ENCODE data around the gene SHMT2. TPM values are rescaled to one million over a fixed set of nuclear protein-coding genes. Genes with fewer than 3 reads are reported as not detected.

SHMT2 gene
- total RNA-seq, 4 donors from 2014 or later = 45.2 to 66.4 (median 55.0) TPM

DNA sequence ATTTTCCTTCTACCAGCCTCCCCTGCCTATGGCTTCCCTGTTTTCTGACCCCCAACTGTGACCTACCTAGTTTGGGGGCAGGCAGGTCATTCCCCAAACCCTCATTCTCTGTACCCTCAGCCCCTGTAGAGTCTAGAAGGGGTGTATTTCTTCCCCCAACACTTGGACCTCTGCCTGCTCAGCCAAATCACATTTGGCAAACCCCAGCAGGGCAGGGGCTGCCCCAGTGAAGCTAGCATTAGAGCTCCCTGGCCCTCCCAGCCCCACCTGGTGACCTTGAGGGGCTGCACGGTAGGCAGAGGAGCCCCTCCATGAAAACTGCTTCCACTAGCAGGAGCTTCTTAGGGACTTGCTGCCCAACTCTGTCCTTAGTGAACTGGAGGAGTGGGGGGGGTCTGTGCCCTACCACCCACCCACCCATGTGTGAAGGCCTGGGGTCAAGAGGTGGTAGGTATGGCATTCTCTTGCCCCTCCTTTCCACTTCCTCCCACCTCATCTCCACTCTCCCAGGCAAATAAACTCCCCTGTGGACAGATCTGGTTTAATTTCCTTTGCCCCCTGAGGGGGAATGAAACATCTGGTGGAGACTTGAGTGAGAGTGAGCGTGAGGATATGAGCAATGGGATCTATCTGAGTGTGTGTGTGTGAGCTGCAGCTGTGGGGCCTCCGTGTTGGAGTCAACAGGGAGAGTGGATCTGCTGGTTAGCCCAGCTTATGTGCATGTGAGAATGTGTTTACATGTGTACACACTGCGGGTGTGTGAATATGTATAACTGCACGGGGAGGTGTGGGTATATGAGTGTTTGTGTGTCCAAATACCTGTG, 11.3 kb upstream of the SHMT2 start:
- ATAC-seq (ENCODE audit: low FRiP score) = no peak
- no peak for DNase-seq (ENCODE audit: low spot score)
- TF ChIP-seq, protein P1, sequence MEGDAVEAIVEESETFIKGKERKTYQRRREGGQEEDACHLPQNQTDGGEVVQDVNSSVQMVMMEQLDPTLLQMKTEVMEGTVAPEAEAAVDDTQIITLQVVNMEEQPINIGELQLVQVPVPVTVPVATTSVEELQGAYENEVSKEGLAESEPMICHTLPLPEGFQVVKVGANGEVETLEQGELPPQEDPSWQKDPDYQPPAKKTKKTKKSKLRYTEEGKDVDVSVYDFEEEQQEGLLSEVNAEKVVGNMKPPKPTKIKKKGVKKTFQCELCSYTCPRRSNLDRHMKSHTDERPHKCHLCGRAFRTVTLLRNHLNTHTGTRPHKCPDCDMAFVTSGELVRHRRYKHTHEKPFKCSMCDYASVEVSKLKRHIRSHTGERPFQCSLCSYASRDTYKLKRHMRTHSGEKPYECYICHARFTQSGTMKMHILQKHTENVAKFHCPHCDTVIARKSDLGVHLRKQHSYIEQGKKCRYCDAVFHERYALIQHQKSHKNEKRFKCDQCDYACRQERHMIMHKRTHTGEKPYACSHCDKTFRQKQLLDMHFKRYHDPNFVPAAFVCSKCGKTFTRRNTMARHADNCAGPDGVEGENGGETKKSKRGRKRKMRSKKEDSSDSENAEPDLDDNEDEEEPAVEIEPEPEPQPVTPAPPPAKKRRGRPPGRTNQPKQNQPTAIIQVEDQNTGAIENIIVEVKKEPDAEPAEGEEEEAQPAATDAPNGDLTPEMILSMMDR (IDR thresholded peaks at IDR 0.05) = no peak

DNA sequence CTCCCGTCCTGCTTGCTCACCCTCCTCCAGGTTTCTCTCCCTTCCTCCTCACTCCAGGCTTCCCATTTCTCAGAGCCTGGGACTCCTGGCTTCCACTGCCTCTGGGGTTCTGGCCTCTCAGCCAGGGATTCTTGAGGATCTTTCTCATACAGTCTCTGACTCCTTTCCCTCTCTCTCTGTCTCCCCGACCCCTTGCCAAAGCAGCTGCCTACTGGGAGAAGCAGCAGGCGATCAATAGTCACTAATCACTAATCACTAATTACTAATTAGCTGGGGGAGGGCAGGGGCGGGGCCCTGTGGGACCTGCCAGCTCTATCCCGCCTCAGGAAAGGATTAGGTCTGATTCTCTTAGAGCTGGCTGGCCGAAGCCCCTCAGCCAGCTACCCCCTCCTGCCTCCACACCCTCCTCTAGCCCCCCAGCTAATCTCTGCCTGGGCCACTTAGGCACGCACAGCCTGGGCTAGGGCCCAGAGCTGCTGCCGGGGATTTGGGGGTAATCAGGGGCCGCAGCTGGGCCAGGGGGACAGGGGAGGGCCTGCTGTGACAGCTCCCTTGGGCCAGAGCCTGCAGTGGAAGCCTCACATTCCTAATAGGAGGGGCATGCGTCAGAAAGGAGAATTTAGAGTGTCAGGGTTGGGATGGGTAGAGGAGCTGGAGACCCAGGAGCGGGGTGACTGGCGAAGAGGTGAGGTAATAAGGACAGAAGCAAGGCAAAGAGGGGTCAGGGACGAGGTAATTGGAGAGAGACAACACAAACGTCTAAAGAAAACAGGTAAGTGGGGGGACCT, 10.1 kb upstream of the SHMT2 start:
- DNase-seq (ENCODE audit: low spot score) (no peak), ATAC-seq (ENCODE audit: low FRiP score) (no peak)
- TF ChIP-seq, protein P1 (IDR thresholded peaks at IDR 0.05) = no peak

DNA sequence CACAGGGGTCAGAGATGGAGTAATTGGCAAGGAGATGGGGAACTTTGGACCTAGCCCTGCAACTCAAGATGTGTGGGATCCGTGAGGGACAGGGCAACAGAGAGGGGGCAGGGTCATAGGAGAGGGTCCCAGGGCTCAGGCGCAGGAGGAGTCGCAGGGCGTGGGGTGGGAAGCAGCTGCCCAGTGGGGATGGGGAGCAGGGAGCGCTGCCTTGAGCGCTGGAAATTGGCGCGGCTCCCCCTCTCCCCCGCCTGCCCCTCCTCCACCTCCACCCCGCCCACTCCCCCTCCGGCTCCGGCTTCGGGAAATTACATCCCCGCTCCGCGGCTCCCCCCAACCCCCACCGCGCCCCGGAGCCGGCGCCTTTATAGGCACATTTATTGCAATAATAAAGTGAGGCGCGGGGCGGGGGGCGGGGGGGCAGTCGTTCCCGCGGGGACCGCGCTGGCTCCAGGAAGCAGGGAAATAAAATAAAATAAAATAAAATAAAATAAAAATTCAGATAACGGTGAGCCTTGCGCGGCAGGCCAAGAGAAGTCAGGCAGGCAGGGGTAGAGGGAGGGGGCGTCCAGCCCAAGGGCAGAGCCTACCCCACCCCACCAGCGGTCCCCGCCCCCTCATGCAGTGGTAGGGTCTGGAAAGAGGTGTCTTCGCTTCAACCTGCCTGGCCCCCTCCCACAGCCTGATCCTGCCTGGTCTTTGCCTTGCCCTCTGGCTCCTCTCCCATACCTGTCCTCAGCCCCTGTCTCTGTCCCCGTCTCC, 9.3 kb upstream of the SHMT2 start:
- DNase-seq (ENCODE audit: low spot score) = no peak
- TF ChIP-seq, protein P1 (IDR thresholded peaks at IDR 0.05) = no peak
- no peak for ATAC-seq (ENCODE audit: low FRiP score)

DNA sequence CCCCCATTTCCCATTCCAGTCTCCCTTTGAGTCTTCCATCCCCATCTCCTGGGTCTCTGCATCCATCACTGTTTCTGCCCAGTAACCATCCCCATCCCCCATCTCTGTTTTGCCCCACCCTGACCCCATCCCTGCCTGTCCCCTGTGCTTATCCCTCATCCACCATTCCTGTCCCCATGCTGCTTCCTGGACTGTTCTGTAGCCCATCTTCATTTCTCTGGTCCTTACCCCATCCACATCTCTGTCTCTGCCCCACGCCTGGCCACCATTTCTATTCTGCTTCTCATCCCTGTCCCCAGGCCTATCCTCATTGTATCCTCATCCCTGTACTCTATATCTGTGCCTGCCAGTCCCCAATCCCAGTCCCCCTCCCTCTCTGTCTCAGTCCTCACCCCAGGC, 8.7 kb upstream of the SHMT2 start:
- TF ChIP-seq, protein P1 (IDR thresholded peaks at IDR 0.05) = no peak
- no peak for DNase-seq (ENCODE audit: low spot score)
- ATAC-seq (ENCODE audit: low FRiP score) = no peak

DNA sequence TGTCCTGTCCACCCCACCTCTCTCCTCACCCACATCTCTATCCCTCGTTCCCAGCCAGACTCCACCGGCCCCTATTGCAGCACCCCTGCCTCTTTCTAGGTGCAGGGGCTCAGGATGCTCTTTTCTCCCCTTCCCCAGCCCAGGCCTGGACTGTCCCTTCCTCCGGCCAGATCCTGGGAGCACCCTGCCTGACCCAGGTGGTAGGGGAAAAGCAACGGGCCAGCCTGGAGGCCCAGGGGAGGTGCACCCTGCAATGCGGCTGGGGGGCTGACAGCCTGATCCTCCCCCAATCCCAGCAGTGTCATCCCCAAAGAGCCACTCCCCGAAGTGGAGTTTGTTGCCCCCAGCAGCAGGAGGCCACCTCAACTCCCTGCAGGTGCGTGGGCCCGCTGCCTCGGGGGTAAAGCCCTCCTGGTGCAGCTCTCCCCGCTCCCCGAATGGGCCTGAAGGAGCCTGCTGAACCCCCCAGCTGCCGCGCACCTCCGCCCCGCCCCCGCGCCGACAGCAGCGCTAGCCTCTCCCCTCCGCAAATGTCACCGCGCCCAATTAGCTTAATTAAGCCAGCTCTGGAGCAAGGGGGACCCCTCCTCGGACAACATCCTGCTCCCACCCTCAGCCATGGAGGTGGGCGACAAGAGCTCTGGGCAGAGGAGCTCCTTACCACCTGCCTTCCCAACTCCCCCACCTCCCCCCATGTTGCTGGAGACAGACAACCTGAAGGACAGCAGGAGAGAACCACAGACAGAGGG, 8.2 kb upstream of the SHMT2 start:
- no peak for ATAC-seq (ENCODE audit: low FRiP score)
- TF ChIP-seq, protein P1 (IDR thresholded peaks at IDR 0.05) = no peak

More for the DNA sequence above, 8.2 kb upstream of the SHMT2 start:
- DNase-seq (ENCODE audit: low spot score) = no peak
